Activated CD8-positive, alpha-beta memory T cell treated with anti-CD3 and anti-CD28 coated beads for 4 hours (primary cell): ENCODE results near the gene RPA3.

Experiments
- DNase-seq, 2 donors: peaks; one replicate each; pipeline ENCODE4 v3.0.0-alpha.2; 2020; ENCODE audit warnings: low read depth in 2 of 2

Gene RPA3

GRCh38 chr7:7718492-7718891 is at the start of gene RPA3:
Gene RPA3, minus strand, starts transcription at chr7:7718607. Its CDS starts 78,189 bp downstream, at chr7:7640418.
- DNase-seq, result no peak

GRCh38 chr7:7766671-7767070 is 48.3 kb upstream of the RPA3 start:
- no peak for DNase-seq

- no peak for DNase-seq
Observed at GRCh38 chr7:7765422-7765821, 47.0 kb upstream of the RPA3 start.

GRCh38 chr7:7764520-7765396 is 46.4 kb upstream of the RPA3 start:
- DNase-seq, result no peak

GRCh38 chr7:7761974-7762779 is 43.8 kb upstream of the RPA3 start:
- no peak for DNase-seq

GRCh38 chr7:7761340-7761973 is 43.0 kb upstream of the RPA3 start:
- DNase-seq, result no peak

GRCh38 chr7:7757576-7757975 is 39.2 kb upstream of the RPA3 start:
- no peak for DNase-seq

GRCh38 chr7:7756577-7756976 is 38.2 kb upstream of the RPA3 start:
- no peak for DNase-seq

- DNase-seq, result no peak
Observed at GRCh38 chr7:7751243-7752092, 33.1 kb upstream of the RPA3 start.

GRCh38 chr7:7750571-7751242 is 32.3 kb upstream of the RPA3 start:
- no peak for DNase-seq

- no peak for DNase-seq
Observed at GRCh38 chr7:7746458-7746857, 28.1 kb upstream of the RPA3 start.

GRCh38 chr7:7745966-7746365 is 27.6 kb upstream of the RPA3 start:
- DNase-seq, result no peak

- no peak for DNase-seq
Observed at GRCh38 chr7:7745258-7745657, 26.9 kb upstream of the RPA3 start.

GRCh38 chr7:7742223-7742622 is 23.8 kb upstream of the RPA3 start:
- no peak for DNase-seq

GRCh38 chr7:7740037-7740355 is 21.6 kb upstream of the RPA3 start:
- DNase-seq, result no peak

GRCh38 chr7:7739204-7740036 is 21.0 kb upstream of the RPA3 start:
- DNase-seq, result no peak

- no peak for DNase-seq
Observed at GRCh38 chr7:7738622-7739021, 20.2 kb upstream of the RPA3 start.

- no peak for DNase-seq
Observed at GRCh38 chr7:7738177-7738576, 19.8 kb upstream of the RPA3 start.

GRCh38 chr7:7737674-7738073 is 19.3 kb upstream of the RPA3 start:
- no peak for DNase-seq

- no peak for DNase-seq
Observed at GRCh38 chr7:7736671-7737070, 18.3 kb upstream of the RPA3 start.
